DMS79 (cell line): ENCODE measurements around the gene ANAPC4.

Experiments
- DNase-seq: peaks from one replicate; lab custom pipeline; 2025; lab: John Stamatoyannopoulos, UW

The ANAPC4 gene

DNA sequence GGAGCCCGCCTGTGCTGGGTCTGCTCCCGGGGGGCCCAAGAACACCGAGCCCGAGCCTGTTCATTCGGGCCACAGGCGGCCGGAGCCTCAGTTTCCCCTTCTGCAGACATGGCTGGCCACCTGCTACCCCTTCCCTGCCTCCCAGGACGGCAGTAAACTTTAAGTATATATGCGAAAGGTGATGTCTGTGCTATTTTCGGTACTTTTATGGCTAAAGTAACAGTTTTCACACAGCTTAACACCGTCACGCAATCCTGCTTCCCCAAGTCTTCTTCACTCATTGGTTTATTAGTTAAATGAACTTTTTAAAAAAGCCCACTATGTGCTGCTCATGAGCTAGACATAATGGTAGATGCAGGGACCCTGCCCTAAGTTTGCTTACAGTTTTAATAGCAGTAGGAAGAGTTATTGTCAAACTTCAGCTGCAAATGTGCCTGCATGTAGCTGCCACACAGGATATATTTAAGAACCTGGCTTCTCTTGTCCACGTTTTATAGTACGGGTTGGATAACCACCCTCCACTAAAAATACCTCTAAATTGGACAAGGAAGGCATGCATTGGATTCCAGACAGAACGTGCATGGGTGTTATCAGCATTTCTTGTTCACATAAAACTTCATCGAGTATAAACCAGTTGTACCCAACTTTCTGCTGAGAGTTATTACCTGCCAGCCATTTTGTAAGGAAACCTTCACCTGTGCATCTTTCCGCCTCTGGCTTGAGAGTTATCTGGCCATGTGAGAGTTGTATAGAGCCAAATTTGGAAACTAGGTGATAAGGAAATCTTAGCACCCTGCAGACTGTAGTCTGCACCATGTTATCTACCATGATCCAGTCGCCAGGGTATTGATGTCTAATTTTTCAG is 741 bp downstream of the ANAPC4 start:
- no peak for DNase-seq

DNA sequence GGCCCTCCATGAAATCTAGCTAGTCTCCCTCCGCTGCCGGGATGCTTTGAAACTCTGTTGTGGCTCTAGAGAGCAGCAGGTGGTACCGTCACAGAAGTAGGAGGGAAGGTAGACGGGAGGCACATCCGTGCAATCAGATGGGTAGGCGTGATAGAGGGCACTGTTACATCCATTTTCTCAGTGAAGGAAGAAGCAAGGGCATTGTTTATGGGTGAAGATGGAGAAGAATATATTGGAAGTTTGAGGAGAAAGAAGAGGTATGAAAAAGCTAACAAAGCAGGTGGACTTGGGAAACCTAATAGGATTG is 1.3 kb downstream of the ANAPC4 start:
- DNase-seq = no peak

DNA sequence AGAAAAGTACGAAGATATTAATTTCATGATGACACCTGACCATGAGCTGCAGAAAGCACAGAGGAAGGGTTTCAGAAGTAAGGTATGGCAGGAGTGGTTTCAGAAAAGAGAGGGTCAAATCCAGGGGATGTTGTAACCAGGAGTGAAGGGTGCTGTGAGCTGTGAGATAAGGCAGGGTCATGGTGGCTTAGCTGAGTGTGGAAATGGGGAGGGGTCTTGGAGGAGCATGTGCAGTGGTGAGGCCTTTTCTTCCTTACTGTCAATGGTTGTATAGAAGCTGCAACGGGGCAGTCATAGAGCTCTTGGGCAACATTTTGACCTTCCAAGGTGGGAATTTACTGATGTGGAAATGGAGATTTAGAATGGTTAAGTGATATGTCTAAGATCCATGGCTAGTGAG is 2.5 kb downstream of the ANAPC4 start:
- DNase-seq = no peak

DNA sequence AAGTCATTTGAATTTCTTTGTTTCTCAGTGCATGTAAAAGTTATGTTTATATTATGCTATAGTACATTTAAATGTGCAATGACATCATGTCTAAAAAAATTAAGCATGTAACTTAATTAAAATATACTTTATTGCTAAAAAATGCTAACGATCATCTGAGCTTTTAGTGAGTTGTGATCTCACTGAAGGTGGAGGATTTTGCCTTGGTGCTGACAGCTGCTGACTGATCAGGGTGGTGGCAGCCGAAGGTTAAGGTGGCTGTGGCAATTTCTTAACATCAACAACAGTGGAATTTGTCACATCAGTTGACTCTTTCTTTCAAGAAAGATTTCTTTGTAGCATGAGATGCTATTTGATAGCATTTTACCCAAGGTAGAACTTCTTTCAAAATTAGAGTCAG is 6.6 kb downstream of the ANAPC4 start:
- no peak for DNase-seq

DNA sequence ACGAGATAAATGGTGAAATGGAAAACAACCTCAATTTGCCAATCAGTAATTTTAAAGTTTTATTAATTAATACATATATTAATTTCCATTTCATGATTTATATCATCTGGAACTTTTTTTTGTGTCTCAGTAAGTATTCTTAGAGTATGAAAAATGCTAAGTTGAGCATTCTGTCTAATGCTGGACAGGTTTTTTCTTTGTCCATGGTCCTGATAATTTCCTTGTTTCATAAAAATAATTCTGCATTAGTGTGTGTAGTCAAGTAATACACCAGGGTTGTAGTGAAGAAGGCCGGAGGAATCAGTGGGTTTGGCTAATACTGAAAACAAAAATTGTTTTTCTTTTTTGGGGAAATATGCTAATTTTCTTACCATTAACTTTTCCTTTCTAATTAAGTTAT is 9.9 kb downstream of the ANAPC4 start:
- no peak for DNase-seq

DNA sequence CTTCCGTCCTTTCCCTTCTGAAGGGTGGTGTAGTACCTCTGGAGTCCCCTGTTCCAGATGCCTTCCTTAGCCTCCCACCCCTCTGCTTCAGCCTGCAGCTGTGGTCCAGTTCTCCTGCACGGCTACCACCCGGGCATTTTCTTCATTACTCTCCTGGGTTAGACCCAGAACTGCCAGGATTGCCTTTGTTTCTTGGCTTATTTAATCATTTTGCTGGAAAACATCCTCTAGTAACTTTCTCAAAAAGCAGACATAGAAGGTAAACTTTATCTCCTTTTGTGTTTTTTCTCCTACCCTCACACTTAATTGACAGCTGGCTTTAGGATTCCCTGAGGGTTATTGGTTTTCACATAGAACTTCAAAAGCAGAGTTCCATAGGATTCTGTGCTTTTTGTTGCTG is 20.2 kb downstream of the ANAPC4 start:
- no peak for DNase-seq

DNA sequence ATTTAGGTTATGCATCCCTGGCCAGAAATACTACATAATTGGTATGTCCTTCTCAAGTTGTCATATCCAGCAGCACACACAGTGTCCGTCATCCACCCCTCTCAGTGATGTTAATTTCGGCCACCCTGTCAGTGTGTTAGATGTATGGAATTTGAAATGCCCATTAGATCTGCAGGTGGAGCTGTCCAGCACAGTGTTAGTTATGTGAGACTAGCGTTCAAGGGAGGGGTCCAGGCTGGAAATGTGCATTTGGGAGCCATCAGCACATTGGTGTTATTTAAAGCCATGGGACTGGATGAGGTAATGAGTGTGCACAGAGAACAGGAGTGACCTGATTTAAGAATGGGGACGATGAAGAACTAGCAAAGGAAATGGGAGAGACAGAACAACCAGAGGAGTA is 22.4 kb downstream of the ANAPC4 start:
- no peak for DNase-seq

DNA sequence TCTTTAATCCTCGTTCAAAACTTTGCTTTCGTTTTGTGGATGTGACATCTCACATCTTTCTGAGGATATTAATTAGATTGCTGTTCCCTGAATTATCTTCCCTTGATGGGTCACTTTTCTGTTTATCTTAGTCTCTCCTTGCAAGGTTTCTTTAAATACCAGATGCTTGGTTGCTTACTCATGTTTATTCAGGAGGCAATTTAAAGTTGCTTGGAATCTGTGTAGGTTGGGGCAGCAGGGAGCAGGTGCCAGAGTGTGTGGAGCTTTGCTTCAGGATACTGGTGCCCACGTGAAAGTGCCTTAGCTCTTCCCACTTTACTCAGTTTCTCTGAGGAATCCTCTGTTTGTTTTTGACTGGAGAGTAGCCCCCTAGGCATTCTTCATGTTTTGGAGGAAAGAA is 24.0 kb downstream of the ANAPC4 start:
- no peak for DNase-seq

DNA sequence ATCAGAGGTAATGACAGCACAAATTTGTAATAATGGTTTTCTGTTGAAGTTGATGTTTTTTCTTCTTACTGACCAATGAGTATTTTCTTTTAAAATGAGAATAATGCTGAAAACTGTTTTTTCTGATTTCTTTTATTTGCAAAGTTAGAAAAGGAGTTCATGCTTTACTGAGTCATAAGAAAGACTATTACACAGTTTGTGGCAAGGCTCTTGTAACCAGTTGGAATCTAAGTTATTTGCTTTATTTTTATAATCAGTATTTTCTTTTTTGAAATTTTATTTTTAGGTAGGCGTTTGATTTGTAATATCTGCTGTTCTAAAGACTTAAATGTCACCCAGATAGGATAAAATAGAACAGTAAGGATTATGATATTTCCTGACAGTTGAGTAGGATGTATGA is 25.5 kb downstream of the ANAPC4 start:
- DNase-seq = no peak

DNA sequence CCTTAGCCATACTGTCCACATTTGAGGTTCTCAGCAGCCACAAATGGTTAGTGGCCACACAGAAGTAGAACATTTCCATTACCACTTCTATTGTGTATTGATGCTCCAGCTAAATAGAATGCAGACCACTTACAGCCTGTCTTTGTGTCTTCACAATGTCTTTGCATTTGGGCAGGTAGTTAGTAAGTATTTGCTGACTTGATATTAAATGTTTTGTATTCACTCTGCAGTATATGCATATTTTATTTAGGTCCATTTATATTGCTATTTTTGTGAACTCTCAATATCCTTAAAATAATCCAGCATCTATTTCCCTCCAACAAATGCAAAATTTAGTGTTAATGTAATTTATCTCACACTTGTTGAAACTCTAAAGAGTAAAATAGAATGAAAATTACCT is 26.6 kb downstream of the ANAPC4 start:
- DNase-seq = no peak

DNA sequence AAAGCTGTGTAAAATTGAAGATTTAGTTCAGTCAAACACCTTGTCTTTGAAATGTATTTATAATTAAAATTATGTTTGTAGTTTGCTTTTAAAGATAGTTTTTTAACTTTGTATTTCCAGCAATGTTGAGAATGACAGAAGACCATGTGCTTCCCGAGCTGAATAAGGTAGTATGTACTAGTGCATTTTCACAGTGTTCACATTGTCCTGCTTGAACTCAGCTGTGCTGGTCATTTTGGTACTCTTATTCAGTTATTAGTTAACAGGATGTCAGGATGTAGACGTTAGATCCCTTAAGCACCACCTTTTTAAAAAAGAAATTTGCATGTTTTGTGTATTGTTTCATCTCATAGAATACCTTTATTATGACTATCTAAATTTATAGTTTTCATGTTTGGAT is 28.4 kb downstream of the ANAPC4 start:
- no peak for DNase-seq

DNA sequence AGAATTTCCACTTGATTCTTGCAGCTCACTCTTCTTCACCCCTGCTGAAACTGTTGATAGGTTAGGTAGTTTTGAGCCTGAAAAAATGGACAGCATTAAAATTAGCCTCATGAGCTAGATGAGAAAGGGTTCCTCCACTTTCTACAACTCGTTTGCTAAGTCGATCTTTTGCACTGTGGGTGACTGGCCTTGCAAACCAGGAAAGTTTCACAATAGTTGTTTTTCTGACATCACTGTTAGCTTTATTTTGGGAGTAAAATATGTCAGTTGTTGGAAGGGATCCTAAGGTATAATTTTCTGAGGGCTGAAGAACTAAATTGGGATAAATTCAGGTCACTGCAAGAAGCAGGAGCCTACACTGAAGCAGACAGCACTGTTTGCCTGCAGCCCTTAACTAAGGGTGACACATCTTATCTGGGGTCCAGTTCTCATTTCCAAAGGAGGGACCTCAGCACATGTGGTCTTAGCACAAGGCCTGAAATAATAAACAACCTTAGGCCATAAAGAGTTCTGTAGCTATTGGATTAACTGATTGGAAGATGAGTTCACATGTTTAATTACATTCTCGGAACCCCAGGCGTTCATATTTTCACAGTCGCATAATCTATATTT is 29.1 kb downstream of the ANAPC4 start:
- no peak for DNase-seq

DNA sequence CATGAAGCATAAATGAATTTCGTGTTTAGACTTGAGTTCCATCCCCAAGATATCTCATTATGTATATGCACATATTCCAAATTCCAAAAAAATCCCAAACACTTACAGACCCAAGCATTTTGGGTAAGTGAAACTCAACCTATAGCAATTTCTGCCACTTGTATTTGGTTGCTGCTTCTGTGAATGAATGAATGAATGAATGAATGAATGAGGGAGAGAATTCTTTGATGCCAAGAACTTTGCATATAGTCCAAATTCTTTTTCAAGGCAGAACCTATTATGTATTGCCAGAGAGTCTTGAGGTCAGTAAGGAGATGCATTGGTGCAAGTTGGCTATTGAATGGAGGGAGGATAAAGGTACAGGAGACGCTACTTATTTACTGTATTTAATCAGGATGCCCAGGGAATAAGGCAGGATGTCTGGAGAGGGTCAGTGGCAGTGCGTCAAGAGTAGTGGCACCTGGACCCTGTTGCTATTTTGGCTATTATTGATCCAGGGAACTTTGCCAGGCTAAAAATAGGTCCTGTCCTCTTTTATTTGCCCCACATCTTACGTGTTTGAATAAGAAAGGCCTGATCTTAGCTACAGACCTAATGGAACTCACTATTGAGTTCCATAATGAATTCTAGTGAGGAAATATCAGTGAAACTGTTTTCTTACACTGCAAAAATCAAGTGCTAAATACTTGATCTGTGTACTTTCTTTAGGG is 33.9 kb downstream of the ANAPC4 start:
- no peak for DNase-seq

DNA sequence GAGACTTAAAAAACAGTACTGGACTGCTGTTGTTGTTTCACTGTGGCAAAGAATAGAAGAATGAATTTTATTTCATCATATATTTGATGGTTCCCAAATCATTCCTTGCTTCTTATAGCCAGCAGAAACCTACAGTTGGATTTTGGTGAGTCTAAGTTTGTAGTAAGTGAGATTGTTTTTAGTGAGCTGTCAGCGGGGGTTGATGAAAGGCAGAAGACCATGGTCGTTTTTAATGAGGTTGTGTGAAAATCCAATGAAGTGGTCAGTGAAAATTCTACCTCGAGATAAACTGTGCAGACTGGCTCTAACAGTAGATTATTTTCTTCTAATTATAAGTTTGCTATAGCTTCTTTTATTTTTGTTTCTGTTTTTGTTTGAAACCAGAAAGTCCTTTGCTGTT is 36.2 kb downstream of the ANAPC4 start:
- no peak for DNase-seq

DNA sequence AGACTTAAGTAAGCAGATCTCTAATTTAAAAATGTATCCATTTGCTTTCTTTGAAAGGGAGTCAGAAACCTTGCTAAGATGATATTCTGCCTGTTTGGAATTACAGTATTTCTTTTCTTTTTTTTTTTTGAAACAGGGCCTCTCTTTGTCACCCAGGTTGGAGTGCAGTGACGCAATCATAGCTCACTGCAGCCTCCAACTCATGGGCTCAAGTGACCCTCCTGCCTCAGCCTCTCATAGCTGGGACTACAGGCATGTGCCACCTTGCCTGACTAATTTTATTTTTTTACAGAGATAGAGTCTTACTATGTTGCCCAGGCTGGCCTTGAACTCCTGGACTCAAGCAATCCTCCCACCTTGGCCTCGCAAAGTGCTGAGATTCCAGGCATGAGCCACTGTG is 40.0 kb downstream of the ANAPC4 start:
- DNase-seq = no peak

DNA sequence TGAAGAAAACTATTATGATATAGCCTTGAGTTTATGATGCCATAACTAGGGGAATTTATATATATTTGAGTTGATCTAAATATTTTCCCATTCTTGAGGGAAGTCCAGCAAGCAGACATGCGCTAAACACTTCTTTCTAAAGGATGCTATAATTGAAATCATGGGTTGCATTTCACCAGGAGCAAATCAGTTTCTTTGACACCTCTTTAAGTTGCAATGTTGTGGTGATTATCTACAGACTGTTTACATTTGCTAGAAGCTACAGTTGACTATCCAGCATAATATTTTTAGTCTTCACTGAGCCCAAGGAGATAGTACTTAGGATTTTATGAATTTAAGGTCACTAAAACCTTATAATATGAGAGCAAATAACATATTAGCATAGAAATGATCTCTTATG is 43.9 kb downstream of the ANAPC4 start:
- no peak for DNase-seq

DNA sequence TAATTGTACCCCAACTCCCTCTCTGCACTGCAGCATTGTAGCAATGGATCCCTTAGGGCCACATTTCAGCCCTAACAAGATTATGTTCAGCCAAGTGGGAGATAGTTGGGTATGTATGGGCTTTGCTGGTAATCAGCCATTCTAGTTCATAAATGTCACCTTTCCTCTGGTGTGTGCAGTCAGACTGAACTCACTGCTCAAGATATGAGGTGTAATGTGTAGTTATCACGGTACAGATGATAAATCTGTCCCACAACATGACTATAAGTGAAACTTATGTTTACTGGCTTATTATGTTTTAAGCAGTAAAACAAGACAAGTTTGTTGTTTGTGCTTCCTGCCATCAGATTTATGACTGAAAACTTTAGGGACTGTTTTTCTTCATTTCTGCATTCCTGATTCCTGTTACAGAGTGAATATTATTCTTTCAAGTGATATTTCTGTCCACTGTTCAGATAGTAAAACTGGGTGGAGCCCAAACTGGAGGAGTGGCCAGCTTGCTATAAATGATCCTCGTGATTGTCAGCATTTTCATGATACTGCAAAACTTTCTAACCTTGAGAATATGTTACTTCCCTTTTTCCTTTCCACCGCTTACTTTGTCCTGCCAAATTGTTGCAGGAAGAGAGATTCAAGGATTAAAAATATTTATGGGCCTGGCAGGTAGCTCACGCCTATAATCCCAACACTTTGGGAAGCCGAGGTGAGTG is 44.9 kb downstream of the ANAPC4 start:
- DNase-seq = no peak

DNA sequence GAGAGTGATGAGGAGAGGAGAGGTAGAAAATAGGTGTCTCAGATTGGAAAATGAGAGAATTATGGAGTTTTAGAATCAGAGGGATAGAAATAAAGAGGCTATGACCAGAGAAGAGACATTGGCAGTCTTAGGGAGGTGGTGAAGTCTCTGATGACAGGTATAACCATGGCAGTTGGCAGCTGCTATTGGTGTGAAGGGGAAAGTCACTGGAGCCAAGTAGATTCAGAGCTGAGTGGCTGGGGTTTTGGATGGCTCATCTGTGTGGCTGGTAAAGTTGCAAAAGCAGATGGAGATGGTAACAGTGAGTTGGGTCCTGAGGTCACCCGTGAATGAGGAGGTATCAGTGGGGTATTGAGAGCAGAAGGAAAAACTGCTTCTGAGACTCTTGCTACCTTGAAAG is 46.5 kb downstream of the ANAPC4 start:
- DNase-seq = no peak

DNA sequence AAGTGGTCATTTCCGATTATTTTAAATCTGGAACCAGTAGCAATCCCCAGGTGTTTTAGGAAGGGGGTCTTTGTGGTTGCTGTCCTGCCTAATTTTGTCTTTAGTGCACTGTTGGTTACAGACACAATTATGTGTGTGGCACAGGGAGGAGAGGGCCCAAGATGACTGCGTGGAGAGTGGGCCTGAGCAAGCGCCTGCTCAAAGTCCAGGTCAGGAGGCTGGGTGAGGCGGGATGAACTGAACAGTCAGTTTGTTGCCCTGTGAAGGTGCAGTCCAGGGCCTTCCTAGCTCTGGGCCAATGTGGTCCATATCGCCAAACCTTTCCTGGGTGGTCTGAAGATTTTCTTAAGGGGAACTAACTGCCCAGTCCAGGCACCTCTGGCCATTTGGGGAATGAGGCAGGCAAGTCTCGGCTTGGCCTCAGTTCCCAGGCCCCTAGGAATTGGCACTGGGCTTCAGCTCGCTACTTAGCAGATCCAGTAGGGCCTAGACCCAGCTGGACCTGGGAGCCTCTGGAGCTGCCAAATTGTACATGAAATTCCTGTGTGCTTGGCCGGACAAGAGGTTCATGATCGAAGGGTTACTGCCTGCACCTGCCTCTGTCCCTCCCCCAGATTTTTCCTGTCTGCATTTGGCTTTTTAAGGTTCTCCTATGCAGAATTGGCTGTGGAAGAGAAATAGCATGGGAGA is 47.6 kb downstream of the ANAPC4 start:
- no peak for DNase-seq

DNA sequence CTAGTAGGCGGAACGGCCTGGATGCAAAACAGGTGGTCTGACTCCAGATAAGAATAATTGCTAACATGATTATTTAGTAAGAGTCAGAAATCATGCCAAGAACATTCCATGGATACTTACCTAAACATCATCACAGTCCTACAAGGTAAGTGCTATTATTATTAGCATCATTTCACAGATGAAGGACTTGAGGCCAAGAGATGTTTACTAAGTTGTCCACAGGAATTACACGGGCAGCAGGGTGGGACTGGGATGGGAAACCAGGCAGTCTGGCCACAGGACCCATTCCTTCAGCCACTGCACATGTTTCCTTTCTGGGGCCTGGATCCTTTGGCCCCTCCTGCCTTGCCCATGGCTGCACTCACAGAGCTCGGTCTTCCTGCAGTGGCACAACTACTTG is 48.3 kb downstream of the ANAPC4 start:
- DNase-seq = no peak

DNA sequence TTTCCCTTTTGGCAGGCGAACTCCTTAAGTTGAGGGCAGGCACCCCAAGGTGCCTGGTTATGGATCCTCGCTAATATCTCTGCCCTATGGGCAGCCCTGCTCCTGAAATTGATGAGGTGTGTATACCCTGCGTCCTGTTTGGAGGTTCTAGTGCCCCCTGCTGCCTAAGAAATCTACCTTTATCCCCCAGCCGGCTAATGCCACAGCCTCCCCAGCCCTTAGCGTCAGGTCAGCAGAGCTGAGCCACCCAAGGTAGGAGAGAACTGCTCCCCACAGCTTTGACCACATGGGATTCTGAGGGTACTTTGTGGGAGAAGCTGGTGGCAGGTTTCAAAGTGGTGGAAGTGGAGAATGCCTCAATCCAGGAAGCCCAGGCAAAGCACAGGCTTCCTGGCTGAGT is 50.8 kb downstream of the ANAPC4 start:
- DNase-seq = no peak

DNA sequence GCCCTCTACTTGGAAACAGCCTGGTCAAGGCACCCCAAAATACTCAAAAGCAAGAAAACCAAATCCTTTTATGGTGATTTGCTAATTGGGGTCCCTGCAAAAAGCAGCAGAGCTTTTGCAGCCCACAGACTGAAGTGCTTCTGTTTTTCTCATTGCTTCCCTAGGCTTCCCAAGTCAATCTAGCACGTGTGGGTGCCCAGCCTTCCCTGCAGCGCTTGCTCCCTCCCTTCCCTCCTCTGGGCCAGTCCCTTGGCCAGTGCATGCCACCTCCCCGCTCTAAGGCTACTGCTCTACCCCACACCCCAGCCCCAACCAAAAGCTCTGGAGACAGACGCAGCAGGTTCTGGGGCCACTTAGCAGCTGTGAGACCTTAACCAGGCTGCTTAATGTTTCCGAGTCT is 53.6 kb downstream of the ANAPC4 start:
- no peak for DNase-seq
